Measurements from ENCODE around the gene CYS1.
"Not testable (repeated sequence)": the region's sequence is repeated elsewhere in the genome, so short reads cannot be mapped to it uniquely, and the experiment has no call there.

CYS1 gene

DNA sequence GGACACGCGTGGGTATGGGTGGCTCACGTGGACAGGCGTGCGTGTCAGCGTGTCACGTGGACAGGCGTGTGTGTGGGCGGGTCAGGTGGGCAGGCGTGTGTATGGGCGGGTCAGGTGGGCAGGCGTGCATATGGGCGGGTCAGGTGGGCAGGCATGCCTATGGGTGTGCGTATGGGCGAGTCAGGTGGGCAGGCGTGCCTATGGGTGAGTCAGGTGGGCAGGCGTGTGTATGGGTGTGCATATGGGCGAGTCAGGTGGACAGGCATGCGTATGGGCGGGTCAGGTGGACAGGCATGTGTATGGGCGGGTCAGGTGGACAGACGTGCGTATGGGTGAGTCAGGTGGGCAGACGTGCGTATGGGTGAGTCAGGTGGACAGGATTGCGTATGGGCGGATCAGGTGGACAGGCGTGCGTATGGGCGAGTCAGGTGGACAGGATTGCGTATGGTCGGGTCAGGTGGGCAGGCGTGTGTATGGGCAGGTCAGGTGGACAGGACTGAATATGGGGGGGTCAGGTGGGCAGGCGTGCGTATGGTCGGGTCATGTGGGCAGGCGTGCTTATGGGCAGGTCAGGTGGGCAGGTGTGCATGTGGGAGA lies 67.7 kb downstream of the CYS1 start:
- not testable (repeated sequence) for DNase-seq (ENCODE audit: low spot score)

DNA sequence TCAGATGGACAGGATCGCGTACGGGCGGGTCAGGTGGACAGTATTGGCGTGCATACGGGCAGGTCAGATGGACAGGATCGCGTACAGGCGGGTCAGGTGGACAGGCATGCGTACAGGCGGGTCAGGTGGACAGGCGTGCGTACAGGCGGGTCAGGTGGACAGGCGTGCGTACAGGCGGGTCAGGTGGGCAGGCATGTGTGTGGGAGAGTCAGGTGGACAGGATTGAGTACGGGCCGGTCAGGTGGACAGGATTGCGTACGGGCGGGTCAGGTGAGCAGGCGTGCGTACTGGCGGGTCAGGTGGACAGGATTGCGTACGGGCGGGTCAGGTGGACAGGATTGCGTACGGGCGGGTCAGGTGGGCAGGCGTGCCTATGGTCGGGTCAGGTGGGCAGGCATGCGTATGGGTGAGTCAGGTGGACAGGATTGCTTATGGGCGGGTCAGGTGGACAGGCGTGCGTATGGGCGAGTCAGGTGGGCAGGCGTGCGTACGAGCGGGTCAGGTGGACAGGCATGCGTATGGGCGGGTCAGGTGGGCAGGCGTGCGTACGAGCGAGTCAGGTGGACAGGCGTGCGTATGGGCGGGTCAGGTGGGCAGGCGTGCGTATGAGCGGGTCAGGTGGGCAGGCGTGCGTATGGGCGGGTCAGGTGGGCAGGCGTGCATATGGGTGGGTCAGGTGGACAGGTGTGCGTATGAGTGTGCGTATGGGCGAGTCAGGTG lies 68.4 kb downstream of the CYS1 start:
- DNase-seq (ENCODE audit: low spot score), result not testable (repeated sequence)

DNA sequence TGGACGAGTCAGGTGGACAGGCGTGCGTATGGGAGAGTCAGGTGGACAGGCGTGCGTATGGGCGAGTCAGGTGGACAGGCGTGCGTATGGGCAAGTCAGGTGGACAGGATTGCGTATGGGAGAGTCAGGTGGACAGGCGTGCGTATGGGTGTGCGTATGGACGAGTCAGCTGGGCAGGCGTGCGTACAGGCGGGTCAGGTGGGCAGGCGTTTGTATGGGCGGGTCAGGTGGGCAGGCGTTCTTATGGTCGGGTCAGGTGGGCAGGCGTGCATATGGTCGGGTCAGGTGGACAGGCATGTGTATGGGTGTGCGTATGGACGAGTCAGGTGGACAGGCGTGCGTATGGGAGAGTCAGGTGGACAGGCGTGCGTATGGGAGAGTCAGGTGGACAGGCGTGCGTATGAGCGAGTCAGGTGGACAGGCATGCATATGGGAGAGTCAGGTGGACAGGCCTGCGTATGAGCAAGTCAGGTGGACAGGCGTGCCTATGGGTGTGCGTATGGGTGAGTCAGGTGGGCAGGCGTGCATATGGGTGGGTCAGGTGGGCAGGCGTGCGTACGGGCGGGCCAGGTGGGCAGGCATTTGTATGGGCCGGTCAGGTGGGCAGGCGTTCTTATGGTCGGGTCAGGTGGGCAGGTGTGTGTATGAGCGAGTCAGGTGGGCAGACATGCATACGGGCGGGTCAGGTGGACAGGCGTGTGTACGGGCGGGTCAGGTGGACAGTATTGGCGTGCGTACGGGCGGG lies 69.2 kb downstream of the CYS1 start:
- not testable (repeated sequence) for DNase-seq (ENCODE audit: low spot score)

DNA sequence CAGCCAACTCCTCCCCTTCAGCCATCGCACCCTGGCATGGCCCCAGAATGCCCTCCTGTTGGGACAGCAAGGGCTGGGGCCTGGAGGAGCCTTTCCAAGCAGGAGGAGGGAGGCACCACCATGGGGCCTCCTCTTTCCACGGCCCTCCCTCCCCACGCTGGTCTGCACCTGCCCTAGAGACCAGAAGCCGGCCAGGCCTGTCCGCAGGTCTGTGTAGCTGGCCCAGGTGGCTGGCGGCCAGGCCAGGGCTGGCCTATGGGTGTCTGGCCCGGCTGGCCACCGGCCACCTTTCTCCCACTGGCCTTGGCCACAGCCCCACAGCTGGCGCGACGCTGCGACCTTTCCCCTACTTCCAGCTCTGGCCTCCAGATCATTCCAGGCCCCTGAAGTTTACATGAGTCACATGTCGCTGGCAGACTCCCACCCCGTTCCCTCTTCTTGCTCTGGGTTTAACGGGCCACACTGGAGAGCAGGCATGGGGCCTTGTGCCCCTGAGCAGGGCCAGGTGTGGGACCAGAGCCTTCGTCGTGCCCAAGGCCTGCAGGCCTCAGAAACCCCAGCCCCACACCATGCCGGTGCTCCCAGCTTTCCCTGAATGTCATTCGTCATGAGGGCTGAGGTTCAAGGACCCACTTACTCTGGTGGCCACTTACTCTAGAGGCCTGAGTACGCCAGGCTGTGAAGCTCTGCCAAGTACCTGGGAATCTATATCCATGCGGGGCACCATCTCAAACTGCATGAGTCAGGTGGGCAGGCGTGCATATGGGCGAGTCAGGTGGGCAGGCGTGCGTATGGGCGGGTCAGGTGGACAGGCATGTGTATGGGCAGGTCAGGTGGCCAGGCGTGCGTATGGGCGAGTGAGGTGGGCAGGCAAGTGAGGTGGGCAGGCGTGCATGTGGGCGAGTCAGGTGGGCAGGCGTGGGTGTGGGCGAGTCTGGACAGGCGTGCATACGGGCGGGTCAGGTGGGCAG lies 70.1 kb downstream of the CYS1 start:
- peak; percentile 76 for DNase-seq (ENCODE audit: low spot score)

DNA sequence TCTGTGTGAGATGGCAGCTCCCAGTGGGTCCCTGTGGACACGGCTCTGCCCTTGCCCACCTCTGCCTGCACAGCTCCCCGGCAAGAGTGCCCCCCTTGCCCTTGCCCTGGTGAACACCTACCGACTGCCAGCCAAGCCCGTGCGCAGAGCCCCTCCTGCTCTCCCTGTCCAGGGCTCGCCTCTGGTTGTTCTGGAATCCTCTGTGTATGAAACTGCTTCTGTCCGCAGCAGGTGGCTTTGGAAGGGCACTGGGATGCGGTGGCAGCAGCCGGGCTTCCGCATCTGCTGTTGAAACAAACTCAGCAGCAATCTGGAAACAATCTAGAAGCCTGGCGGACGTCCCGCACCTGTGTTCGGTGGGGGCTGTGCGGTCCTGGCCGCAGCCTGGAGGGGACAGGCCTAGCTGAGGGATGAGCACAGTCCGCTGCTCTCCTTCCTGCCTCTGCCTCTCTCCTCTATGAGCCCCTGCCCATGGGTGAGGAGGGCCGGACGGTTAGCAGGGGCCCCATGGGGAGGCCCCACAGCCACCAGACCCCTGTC lies 70.9 kb downstream of the CYS1 start:
- no peak for DNase-seq (ENCODE audit: low spot score)

DNA sequence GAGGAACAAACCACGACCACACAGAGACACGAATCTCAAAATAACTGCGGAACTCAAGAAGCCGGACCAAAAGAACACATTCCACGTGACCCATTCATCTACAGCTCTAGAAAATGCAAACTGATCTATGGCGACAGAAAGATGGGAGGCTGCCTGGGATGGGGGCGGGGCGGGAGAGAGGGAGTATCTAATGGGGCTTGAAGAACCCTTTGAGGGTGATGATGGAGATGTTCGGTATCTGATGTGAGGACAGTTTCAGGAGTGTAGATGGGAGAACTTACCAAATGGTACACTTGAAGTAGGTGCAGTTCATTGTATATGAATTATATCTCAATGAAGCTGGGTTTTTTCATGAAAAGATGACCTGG lies 71.4 kb downstream of the CYS1 start:
- no peak for DNase-seq (ENCODE audit: low spot score)

DNA sequence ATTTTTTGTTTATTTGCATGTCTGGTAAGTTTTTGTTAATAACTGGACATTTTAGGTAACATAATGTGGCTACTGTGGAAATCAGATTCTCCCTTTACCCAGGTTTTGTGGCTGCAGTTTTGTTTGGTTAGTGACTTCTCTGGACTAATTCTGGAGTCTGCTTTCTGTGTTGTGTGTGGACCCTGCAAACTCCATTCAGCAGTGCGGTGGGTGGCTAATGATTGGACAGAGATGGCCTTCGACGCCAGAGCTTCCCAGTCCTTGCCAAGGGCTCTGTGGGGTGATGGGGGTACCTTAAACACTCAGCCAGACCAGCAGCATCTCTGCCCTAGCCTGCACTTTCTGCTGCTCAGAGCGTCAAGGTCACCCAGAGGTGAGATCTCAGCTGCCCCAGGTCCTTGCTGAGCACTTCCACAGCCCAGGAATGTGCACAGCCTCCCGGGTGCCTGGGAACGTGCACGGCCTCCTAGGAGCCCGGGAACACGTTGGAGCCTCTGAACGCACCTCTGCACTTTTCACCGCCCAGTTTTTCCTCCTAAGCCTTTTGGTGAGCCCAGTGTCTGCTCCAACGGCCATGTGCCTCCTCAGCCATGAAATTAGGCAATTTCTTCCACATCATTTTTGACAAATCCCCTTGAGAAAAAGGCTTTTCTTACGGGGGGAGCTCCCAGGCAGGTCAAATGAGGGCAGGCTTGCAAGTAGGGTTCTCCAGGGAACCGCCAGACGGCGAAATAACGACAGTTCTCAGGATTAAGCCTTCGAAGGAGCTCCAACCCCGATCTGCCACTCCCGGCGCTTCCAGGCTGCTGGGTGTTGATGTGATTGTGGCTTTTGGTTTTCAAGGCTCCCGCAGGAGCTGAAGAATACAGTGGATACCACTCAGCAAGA lies 72.0 kb downstream of the CYS1 start:
- no peak for DNase-seq (ENCODE audit: low spot score)

DNA sequence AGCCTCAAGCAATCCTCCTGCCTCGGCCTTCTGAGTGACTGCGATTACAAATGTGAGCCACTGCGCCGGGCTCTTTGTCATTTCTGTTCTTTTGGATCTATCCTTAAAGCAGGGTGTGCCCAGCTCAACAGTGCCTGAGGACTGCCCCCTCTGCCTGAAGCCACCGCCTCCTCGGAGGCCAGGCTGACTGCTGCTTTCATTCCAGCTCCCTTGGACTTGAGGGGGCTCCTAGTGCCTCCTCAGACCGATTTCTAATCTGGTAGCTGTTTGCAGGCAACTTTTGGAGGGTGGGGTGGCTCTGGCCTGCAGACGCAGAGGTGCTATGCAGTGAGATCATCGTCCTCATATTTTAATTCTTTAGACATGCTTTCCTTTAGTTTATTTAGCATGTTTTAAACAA lies 72.8 kb downstream of the CYS1 start:
- peak; percentile 77 for DNase-seq (ENCODE audit: low spot score)
